Activated T-cell treated with anti-CD3 and anti-CD28 coated beads, Interleukin-2, amount 50 U/mL, for 4 hours (primary cell): Measurements from ENCODE around the gene ADM5. TPM values are rescaled to one million over a fixed set of nuclear protein-coding genes. Genes with fewer than 3 reads are reported as not detected.
A peak's percentile ranks its signal among the peaks of the same experiment; 100 is the strongest.

Experiments used
- ATAC-seq, 2 donors: fragments of 200-7000 bp; cut with Tn5 transposase; one replicate each; pipeline ENCODE4 v1.10.0; 2021
- DNase-seq: peaks from one replicate; pipeline ENCODE4 v3.0.0-alpha.2; 2020
- H3K27me3 Mint-ChIP-seq: one replicate; pipeline ENCODE4 v1.8.0; 2021; ENCODE audit warnings: low read depth, mixed read lengths
- H3K36me3 Mint-ChIP-seq: one replicate; pipeline ENCODE4 v1.8.0; 2022; ENCODE audit warnings: mixed read lengths; ENCODE audit not compliant: insufficient read depth
- H3K4me1 Mint-ChIP-seq: one replicate; pipeline ENCODE4 v1.8.0; 2021; ENCODE audit warnings: low read depth, mixed read lengths
- H3K4me3 Mint-ChIP-seq: one replicate; pipeline ENCODE4 v1.8.0; 2021; ENCODE audit warnings: mild to moderate bottlenecking, moderate library complexity, mixed read lengths
- H3K9me3 Mint-ChIP-seq: one replicate; pipeline ENCODE4 v1.8.0; 2021; ENCODE audit warnings: mixed read lengths
- total RNA-seq, 3 donors: library from RNA; stranded (reverse); gene quantifications; one replicate each; pipeline ENCODE4 v1.2.1, GENCODE V29; 2021

The ADM5 gene
- total RNA-seq, 3 donors from 2014 or later, result 16.3 to 20.8 (median 17.2) TPM

DNA sequence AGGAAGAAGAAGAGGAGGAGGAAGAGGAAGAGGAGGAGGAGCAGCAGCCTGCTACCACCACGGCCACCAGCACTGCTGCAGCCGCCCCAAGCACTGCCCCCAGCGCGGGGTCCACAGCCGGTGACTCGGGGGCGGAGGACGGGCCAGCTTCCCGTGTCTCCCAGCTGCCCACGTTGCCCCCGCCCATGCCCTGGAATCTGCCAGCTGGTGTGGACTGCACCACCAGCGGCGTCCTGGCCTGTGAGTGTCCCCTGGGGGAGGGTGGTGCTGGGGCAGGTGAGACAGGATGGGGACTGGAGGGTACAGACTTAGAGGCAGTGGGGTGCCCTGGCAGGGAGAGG lies 36.0 kb upstream of the ADM5 start:
- H3K9me3 Mint-ChIP-seq, result no peaks in the 10 kb centered on the region
- H3K27me3 Mint-ChIP-seq, result no peaks in the 10 kb centered on the region
- no peak overlapping the region for H3K4me3 Mint-ChIP-seq
- no peaks in the 10 kb centered on the region for H3K4me1 Mint-ChIP-seq
- DNase-seq (no peak), ATAC-seq (no peak)
- peaks cover 31% of the 10 kb centered on the region for H3K36me3 Mint-ChIP-seq

DNA sequence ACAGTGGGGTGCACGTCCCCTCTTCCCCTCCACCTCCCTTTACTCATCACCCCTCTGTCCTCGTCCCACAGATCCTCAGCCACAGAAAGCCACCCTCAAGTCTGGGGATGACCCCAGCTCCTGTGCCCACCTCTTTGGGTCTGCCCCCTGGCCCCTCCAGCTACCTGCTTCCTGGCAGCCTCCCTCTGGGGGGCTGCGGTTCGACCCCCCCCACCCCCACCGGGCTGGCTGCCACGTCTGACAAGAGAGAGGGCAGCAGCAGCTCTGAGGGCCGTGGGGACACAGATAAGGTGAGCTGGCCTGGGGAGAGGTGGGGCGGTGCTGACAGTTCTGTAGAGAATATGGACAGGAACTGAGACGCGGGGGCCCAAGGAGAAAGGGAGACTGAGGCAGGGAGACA lies 34.8 kb upstream of the ADM5 start:
- Mint-ChIP-seq H3K4me1 (no peaks in the 10 kb centered on the region), H3K36me3 (peaks cover 28% of the 10 kb centered on the region), H3K9me3 (no peaks in the 10 kb centered on the region), H3K4me3 (no peak overlapping the region), H3K27me3 (no peaks in the 10 kb centered on the region)
- DNase-seq (no peak), ATAC-seq (no peak)

- DNase-seq, result no peak
- no peak for ATAC-seq
- no peaks in the 10 kb centered on the region for H3K27me3 Mint-ChIP-seq
- no peak overlapping the region for H3K4me3 Mint-ChIP-seq
- peaks cover 33% of the 10 kb centered on the region for H3K36me3 Mint-ChIP-seq
- H3K9me3 Mint-ChIP-seq, result no peaks in the 10 kb centered on the region
- peaks cover 2% of the 10 kb centered on the region for H3K4me1 Mint-ChIP-seq
Observed at GRCh38 chr19:49655570-49656455, 33.6 kb upstream of the ADM5 start.

- Mint-ChIP-seq H3K27me3 (no peaks in the 10 kb centered on the region), H3K36me3 (peaks cover 31% of the 10 kb centered on the region), H3K4me1 (peaks cover 2% of the 10 kb centered on the region), H3K4me3 (no peak overlapping the region), H3K9me3 (no peaks in the 10 kb centered on the region)
- DNase-seq (no peak), ATAC-seq (no peak)
Observed at GRCh38 chr19:49656456-49657109, 32.8 kb upstream of the ADM5 start.

DNA sequence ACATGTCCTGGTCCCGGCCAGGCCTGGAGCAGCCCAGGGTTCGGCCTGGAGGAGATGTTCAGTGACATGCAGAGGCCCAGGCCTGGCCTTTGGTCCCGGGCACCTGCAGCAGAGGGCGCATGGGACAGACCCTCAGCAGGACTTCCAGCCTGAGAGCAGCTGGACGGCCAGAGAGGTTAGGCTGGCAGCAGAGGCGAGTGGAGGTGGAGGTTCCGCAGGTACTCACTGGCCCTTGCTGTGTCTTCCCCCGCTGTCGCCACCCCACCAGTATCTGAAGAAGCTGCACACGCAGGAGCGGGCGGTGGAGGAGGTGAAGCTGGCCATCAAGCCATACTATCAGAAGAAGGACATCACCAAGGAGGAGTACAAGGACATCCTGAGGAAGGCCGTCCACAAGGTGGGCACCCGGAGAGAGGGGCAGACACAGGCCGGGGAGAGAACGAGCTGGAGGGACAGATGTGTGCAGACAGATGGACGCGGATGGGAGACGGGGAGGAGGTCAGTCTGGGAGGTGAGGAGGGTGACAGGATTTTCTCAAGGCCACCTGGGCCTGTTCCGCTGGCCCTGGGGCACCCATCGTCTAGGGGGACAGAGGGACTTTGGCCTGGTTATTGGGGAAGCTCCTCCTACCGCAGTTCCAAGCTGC lies 31.8 kb upstream of the ADM5 start:
- no peak for ATAC-seq
- Mint-ChIP-seq H3K9me3 (no peaks in the 10 kb centered on the region), H3K27me3 (no peaks in the 10 kb centered on the region), H3K4me3 (no peak overlapping the region), H3K36me3 (peaks cover 31% of the 10 kb centered on the region), H3K4me1 (peaks cover 4% of the 10 kb centered on the region)
- DNase-seq, result no peak

DNA sequence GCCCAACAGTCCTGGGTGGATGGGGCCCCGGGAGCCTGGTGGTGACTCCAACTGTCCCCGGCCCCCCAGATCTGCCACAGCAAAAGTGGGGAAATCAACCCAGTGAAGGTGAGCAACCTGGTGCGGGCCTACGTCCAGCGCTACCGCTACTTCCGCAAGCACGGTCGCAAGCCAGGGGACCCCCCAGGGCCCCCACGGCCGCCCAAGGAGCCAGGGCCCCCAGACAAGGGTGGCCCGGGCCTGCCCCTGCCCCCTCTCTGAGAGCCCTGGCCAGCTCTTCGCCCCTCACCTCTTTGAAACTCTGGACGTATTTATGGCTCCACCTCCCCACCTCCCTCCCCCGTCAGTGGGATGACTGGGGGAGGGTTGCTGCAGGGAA lies 31.3 kb upstream of the ADM5 start:
- Mint-ChIP-seq H3K4me3 (no peak overlapping the region), H3K36me3 (peaks cover 29% of the 10 kb centered on the region), H3K27me3 (no peaks in the 10 kb centered on the region), H3K4me1 (peaks cover 9% of the 10 kb centered on the region), H3K9me3 (no peaks in the 10 kb centered on the region)
- no peak for DNase-seq
- no peak for ATAC-seq

GRCh38 chr19:49658566-49659442 lies 30.6 kb upstream of the ADM5 start:
- ATAC-seq (no peak), DNase-seq (no peak)
- Mint-ChIP-seq H3K36me3 (peaks cover 29% of the 10 kb centered on the region), H3K4me3 (no peak overlapping the region), H3K4me1 (peaks cover 16% of the 10 kb centered on the region), H3K9me3 (no peaks in the 10 kb centered on the region), H3K27me3 (no peaks in the 10 kb centered on the region)

DNA sequence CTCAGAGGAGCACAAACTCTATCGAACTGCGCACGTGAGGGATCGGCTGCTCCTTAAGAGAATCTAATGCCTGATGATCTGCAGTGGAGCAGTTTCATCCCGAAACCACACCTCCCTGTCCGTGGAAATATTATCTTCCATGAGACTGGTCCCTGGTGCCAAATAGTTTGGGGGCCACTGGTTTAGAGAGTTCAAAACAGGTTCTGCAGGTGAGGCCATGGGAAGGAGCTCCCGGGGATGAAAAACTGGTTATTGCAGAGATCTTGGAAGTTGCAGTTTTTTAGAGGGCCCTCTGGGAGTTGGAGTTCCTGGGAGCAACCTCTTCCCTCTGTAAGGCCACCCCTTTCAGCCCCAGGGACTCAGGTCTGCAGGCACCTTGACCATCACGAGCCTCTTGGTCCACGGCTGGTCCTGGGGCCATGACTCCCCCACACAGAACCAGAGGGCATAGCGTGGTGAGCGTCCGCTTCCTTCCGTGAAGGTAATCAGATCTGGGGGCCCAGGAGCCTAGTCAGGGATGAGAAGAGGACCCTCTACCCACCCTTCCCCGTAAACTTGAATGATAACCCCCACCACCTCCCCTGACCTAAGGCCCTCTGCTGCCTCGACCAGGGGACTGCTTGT lies 28.9 kb upstream of the ADM5 start:
- no peak for DNase-seq
- ATAC-seq, result no peak
- H3K27me3 Mint-ChIP-seq, result no peaks in the 10 kb centered on the region
- H3K4me3 Mint-ChIP-seq, result no peak overlapping the region
- no peaks in the 10 kb centered on the region for H3K9me3 Mint-ChIP-seq
- H3K36me3 Mint-ChIP-seq, result peaks cover 22% of the 10 kb centered on the region
- H3K4me1 Mint-ChIP-seq, result peaks cover 25% of the 10 kb centered on the region

GRCh38 chr19:49662011-49662410 lies 27.4 kb upstream of the ADM5 start:
- peaks cover 34% of the 10 kb centered on the region for H3K4me1 Mint-ChIP-seq
- no peak overlapping the region for H3K4me3 Mint-ChIP-seq
- H3K27me3 Mint-ChIP-seq, result no peaks in the 10 kb centered on the region
- H3K36me3 Mint-ChIP-seq, result peaks cover 13% of the 10 kb centered on the region
- no peaks in the 10 kb centered on the region for H3K9me3 Mint-ChIP-seq
- ATAC-seq (no peak), DNase-seq (no peak)

DNA sequence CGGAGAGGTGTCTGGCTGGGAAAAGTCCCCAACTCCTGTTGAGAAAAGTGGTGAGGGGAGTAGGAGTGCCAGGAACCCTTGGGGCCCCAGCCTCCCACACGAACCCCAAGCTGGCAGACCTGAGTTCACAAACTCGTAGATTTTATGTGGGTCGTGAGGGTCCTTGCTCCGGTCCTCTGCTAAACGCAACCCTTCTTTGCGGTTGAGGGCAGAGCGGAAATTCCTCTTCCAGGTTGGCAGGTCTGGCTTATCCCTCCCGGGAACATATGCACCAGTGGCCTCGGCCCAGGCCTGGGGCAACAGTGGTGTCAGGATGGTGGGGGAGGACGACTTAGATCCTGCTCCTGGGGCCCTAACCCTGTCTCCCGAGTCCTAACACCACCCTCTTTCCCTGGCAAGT lies 26.2 kb upstream of the ADM5 start:
- H3K4me3 Mint-ChIP-seq, result peak overlapping the region; percentile 95
- DNase-seq (no peak), ATAC-seq (no peak)
- H3K4me1 Mint-ChIP-seq, result peaks cover 39% of the 10 kb centered on the region
- no peaks in the 10 kb centered on the region for H3K9me3 Mint-ChIP-seq
- no peaks in the 10 kb centered on the region for H3K27me3 Mint-ChIP-seq
- peaks cover 11% of the 10 kb centered on the region for H3K36me3 Mint-ChIP-seq

GRCh38 chr19:49664171-49665035 lies 25.0 kb upstream of the ADM5 start:
- H3K4me1 Mint-ChIP-seq, result peaks cover 39% of the 10 kb centered on the region
- no peaks in the 10 kb centered on the region for H3K27me3 Mint-ChIP-seq
- DNase-seq (peak; percentile 92), ATAC-seq (peak; percentile 58 to 67)
- peak overlapping the region; percentile 95 for H3K4me3 Mint-ChIP-seq
- H3K36me3 Mint-ChIP-seq, result peaks cover 8% of the 10 kb centered on the region
- no peaks in the 10 kb centered on the region for H3K9me3 Mint-ChIP-seq

DNA sequence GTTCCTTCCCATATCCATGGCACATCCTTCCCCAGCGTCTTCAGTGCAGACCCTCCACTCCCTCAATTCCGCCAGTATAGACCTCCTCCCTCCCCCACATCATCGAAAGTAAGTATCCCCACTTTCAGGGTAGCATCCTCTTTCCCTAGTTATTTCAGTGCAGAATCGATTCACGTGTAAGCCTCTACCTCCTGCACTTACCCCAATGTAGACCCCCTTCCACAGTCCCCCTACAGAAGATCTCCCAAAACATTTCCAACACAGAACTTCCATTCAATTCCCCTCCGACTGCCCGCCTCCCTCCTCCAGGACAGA lies 24.4 kb upstream of the ADM5 start:
- DNase-seq (no peak), ATAC-seq (no peak)
- Mint-ChIP-seq H3K4me3 (peak overlapping the region; percentile 95), H3K4me1 (peaks cover 37% of the 10 kb centered on the region), H3K27me3 (no peaks in the 10 kb centered on the region), H3K36me3 (peaks cover 9% of the 10 kb centered on the region), H3K9me3 (no peaks in the 10 kb centered on the region)
